HG02759 (cell line): ENCODE results near the gene AKAP13.

Experiments
- ATAC-seq: cut with Tn5 transposase; IDR thresholded peaks from one replicate; pipeline ENCODE4 v1.9.1; 2021; ENCODE audit warnings: mild to moderate bottlenecking, moderate library complexity; ENCODE audit not compliant: unreplicated experiment

The AKAP13 gene

GRCh38 chr15:85619992-85620689 is 239.7 kb downstream of the AKAP13 start:
- no peak for ATAC-seq

GRCh38 chr15:85620690-85621049 is 240.3 kb downstream of the AKAP13 start:
- no peak for ATAC-seq

GRCh38 chr15:85621094-85621493 is 240.7 kb downstream of the AKAP13 start:
- no peak for ATAC-seq

GRCh38 chr15:85622221-85622831 is 241.9 kb downstream of the AKAP13 start:
- no peak for ATAC-seq

DNA sequence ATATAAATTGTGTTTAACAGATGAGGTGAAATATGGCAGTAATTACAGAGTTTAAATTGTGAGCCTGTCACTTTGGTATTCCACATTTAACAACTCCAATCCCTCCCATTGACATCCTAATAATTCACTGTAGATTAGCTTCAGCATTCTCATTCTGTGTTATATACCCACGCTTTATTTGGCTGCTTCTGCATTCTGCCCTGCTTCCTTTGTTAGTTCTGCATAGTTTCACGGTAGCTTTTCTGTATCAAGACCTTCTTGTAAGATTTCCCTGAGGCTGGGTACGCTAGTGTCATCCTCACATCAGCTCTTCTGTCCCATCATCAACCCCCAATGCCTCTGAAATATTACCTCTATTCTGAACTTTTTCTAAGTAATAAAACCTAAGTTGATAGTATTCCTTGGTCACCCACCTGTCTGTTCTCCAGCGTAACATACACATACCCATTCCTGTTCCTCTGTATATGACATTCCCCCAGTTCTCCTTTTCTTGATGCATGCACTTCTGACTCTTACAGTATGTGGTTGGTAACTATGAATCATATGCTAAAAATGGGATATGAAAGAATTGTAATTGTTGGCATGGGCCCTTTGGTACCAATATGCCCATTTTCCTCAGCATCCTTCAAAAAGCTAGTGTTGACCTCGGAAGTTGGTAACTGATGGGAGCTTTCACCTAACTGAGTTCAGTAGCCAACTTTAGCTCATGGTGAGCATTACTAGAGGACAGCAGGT is 243.1 kb downstream of the AKAP13 start:
- no peak for ATAC-seq

DNA sequence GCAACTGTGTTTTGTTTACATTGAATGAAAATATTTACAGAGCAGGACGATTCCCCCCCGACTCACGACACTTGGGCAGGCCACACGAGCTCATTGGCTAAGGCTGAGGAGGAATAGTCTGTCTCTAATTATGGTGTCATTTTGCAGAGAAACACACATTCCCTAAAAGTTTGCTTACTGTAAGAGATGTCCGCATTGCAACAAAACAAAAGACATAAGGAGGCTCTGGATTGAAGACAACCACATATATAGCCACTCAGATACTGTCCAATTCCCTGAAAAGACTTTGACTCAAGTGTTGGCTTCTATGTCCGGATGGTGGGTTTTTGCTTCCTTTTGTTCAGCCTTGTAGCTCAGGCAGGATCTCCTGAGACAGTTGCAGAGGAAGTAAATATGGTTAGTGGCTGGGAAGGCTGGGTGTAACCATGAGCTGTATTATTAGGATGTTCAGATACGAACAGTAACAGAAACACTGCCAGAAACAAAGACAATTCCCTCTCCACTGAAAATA is 243.9 kb downstream of the AKAP13 start:
- no peak for ATAC-seq

DNA sequence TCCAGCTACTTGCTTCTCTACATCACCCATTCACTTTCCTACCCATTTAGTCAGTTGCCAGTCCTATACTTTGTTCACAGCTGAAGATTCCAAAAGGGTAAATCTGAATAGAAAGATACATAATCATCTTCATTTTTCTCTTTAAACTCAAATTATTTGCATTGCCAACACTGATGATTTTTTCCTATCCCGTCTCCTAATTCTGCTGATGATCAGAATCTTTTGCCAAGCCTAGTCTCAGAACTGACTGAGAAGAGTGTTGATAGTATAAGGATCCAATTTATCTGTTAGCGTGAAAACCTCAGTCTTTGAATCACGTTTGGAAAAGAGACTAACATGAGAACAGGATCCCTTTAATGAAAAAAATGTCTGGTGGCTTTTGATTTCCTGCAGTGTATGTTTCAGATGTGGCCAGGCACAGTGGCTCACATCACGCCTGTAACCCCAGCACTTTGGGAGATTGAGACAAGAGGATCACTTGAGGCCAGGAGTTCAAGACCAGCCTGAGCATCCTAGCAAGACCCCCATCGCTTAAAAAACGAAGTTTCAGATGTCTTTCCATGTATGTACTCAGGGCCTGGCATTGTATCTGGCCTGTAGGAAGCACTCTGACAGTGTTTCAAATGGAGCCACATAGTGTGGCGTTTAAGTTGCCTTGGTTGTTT is 244.9 kb downstream of the AKAP13 start:
- ATAC-seq = peak; percentile 6

DNA sequence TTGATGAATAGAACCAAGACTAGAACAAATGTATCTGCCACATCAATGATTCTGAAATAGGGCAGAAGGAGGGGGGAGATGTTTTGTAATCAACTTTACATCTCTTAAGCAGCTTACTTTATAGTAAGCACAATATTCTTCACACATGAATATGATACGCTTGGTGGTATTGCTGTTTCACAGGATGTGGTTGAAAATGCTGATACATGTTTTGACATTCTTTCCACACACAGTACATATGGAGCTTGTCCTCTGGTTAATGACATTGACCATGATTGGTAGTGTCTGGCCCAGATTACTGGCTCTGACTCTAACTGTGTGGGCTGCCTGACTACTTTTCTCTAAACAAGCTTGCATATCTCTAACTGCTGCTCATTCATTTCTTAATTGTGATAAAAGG is 245.5 kb downstream of the AKAP13 start:
- peak; percentile 78 for ATAC-seq

DNA sequence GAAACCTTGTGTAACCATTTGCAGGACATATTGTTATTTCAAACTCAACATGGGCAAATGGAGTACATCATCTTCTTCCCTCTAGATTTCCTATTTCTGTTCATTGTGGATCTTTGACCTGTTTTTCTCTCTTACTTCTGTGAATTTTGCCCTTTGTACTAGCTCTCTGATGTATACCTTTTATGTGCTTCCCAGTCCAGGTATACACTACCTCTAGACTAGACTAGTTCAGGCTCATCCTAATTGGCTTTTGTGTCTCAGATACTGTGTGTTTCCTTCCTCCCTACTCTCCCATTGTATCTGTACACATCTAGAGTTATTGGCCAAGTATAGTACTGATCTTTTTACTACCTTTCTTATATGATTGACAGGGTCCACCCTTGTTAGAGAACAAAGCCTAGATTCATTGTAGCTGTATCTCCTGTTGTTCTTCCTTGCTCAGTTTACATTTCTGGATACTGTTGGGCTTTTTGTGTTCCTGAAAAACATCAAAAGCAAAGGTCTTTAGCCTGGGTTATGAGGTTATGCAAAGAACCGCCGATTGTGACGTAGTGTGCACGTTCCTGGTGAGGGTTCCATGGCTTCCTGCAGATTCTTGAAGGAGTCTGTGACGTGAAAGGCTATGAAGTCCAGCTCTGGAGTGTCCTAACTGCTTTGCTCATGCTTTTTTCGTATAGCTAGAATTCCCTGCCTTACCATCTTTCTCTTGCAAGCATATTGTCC is 247.0 kb downstream of the AKAP13 start:
- no peak for ATAC-seq

- ATAC-seq = no peak
These were observed 249.9 kb downstream of the AKAP13 start for GRCh38 chr15:85630311-85630710.

DNA sequence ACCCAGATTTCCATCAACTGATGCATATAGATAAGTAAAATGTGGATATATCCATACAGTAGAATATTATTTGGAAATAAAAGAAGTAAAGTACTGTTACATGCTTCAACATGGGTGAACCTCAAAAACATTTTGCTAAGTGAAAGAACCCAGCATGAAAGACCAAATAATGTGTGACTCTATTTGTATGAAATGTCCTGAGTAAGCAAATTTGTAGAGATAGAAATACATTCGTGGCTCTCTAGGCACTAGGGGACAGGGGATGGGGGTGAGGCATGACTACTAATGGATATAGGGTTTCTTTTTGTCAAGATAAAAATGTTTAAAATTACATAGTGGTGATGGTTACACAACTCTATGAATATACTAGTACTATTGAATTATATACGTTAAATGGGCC is 250.6 kb downstream of the AKAP13 start:
- ATAC-seq = no peak

GRCh38 chr15:85632014-85632413 is 251.6 kb downstream of the AKAP13 start:
- ATAC-seq = no peak

- ATAC-seq = no peak
These were observed 253.5 kb downstream of the AKAP13 start for GRCh38 chr15:85633859-85634258.

- ATAC-seq = no peak
These were observed 255.9 kb downstream of the AKAP13 start for GRCh38 chr15:85636351-85636750.

- ATAC-seq = peak; percentile 73
These were observed 259.5 kb downstream of the AKAP13 start for GRCh38 chr15:85639752-85640381.

DNA sequence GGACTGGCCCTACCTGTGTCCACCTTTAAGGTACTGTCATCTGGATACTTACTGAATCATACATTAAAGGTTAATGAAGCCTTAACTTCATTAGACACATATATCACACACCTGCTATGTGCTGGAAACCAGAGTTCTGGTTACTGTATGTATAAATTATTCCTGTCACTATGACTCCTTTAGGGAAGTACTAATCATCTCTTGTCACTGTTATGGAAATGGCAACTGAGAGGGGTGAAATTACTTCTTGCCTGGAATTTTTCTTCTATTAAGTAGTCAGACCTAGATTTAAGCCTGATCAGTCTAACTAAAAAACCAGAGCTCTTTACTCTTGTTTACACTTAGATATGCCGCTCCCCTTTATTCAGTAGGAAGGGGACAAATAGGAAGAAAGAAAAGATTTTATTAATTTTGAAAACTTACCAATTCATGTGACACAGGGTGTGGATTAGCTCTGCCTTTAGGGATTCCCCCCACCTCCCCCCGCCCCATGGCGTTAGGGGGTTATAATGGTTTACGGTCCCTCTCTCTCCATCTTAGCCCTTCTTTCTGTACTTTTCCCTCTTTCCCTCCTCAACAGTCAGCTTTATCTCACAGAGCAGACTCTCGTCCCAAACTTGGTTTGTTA is 261.8 kb downstream of the AKAP13 start:
- no peak for ATAC-seq

- ATAC-seq = no peak
These were observed 262.3 kb downstream of the AKAP13 start for GRCh38 chr15:85642693-85643066.

GRCh38 chr15:85646538-85647091 is 266.2 kb downstream of the AKAP13 start:
- ATAC-seq = peak; percentile 77

- no peak for ATAC-seq
These were observed 269.0 kb downstream of the AKAP13 start for GRCh38 chr15:85649372-85649771.

DNA sequence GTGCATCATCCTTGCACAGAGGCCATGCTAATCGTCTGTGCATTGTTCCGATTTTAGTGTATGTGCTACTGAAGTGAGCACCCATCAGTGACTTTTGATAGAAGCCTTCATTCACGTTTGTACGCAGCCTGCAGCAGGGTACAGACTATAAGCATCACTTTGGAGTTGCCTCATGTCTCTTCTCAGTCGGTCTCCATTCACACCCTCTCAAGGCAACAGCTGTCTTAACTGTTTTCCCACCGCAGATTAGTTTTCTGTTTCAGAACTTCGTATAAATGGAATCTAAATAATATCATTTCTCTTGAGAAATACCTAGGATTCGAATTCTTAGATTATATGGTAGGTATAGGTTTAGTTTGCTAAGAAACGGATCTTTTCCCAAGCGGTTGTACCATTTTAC is 271.1 kb downstream of the AKAP13 start:
- ATAC-seq = no peak
